Progenitor cell of endocrine pancreas (in vitro differentiated cells): ENCODE results near the gene SAE1. TPM values are rescaled to one million over a fixed set of nuclear protein-coding genes. Genes with fewer than 3 reads are reported as not detected.

Experiments
- DNase-seq: peaks from one replicate; pipeline ENCODE4 v3.0.0; 2021; ENCODE audit warnings: low spot score; ENCODE audit not compliant: unreplicated experiment
- H3K27ac Mint-ChIP-seq: 2 replicates; pipeline ENCODE4 v1.8.0; 2021; ENCODE audit warnings: mild to moderate bottlenecking, moderate library complexity, mixed read lengths
- H3K27me3 Mint-ChIP-seq: 2 replicates; pipeline ENCODE4 v1.8.0; 2021; ENCODE audit warnings: mixed read lengths
- H3K36me3 Mint-ChIP-seq: 2 replicates; pipeline ENCODE4 v1.8.0; 2022; ENCODE audit warnings: mixed read lengths; ENCODE audit not compliant: insufficient read depth
- H3K4me1 Mint-ChIP-seq: 2 replicates; pipeline ENCODE4 v1.8.0; 2021; ENCODE audit warnings: low read depth, mixed read lengths
- H3K4me3 Mint-ChIP-seq: 2 replicates; pipeline ENCODE4 v1.8.0; 2021; ENCODE audit warnings: low read depth, mild to moderate bottlenecking, moderate library complexity, mixed read lengths
- H3K9me3 Mint-ChIP-seq: 2 replicates; pipeline ENCODE4 v1.8.0; 2021; ENCODE audit warnings: low read depth, mixed read lengths
- CTCF ChIP-seq: fragments of 200-600 bp; sonication (generic); IDR thresholded peaks from one replicate; pipeline ENCODE4 v1.5.0; 2021; ENCODE audit warnings: antibody characterized with exemption, mild to moderate bottlenecking; ENCODE audit not compliant: unreplicated experiment
- total RNA-seq: library from RNA; stranded (reverse); gene quantifications from 2 replicates; pipeline ENCODE4 v1.2.1, GENCODE V29; 2021

The SAE1 gene
- total RNA-seq, 1 donor from 2014 or later, result 173 TPM

- Mint-ChIP-seq H3K4me1 (peaks cover 4% of the 10 kb centered on the region), H3K4me3 (no peak overlapping the region), H3K36me3 (peaks cover 26% of the 10 kb centered on the region), H3K27ac (no peak overlapping the region), H3K9me3 (no peaks in the 10 kb centered on the region), H3K27me3 (no peaks in the 10 kb centered on the region)
- no peak for DNase-seq
- no peak for TF ChIP-seq CTCF
These were observed 79.5 kb downstream of the SAE1 start for GRCh38 chr19:47210180-47210490.

GRCh38 chr19:47210689-47211316 lies 80.2 kb downstream of the SAE1 start:
- Mint-ChIP-seq H3K4me1 (peaks cover 4% of the 10 kb centered on the region), H3K4me3 (no peak overlapping the region), H3K27me3 (no peaks in the 10 kb centered on the region), H3K9me3 (no peaks in the 10 kb centered on the region), H3K36me3 (peaks cover 23% of the 10 kb centered on the region), H3K27ac (peak overlapping the region; percentile 85)
- peak; percentile 69 for DNase-seq
- TF ChIP-seq CTCF, result peak; percentile 77

- peaks cover 3% of the 10 kb centered on the region for H3K36me3 Mint-ChIP-seq
- no peak overlapping the region for H3K4me3 Mint-ChIP-seq
- peak overlapping the region; percentile 43 for H3K27ac Mint-ChIP-seq
- TF ChIP-seq CTCF, result no peak
- peaks cover 3% of the 10 kb centered on the region for H3K4me1 Mint-ChIP-seq
- DNase-seq, result no peak
- H3K9me3 Mint-ChIP-seq, result no peaks in the 10 kb centered on the region
- no peaks in the 10 kb centered on the region for H3K27me3 Mint-ChIP-seq
These were observed 84.9 kb downstream of the SAE1 start for GRCh38 chr19:47215581-47215980.

GRCh38 chr19:47221080-47221841 lies 90.6 kb downstream of the SAE1 start:
- no peaks in the 10 kb centered on the region for H3K27me3 Mint-ChIP-seq

GRCh38 chr19:47221890-47222289 lies 91.3 kb downstream of the SAE1 start:
- Mint-ChIP-seq H3K4me3 (no peak overlapping the region), H3K36me3 (peaks cover 7% of the 10 kb centered on the region), H3K27me3 (no peaks in the 10 kb centered on the region), H3K27ac (no peak overlapping the region), H3K9me3 (no peaks in the 10 kb centered on the region), H3K4me1 (peaks cover 5% of the 10 kb centered on the region)
- DNase-seq, result no peak
- TF ChIP-seq CTCF, result no peak

More at GRCh38 chr19:47221080-47221841, 90.6 kb downstream of the SAE1 start:
- no peaks in the 10 kb centered on the region for H3K9me3 Mint-ChIP-seq
- peaks cover 7% of the 10 kb centered on the region for H3K36me3 Mint-ChIP-seq
- peaks cover 4% of the 10 kb centered on the region for H3K4me1 Mint-ChIP-seq
- no peak overlapping the region for H3K4me3 Mint-ChIP-seq
- DNase-seq, result no peak
- no peak overlapping the region for H3K27ac Mint-ChIP-seq
- TF ChIP-seq CTCF, result no peak
